Measurements from ENCODE around the gene FBXL19. TPM values are rescaled to one million over a fixed set of nuclear protein-coding genes. Genes with fewer than 3 reads are reported as not detected.
A peak's percentile ranks its signal among the peaks of the same experiment; 100 is the strongest.

The FBXL19 gene
- total and polyA plus RNA-seq, 9 of the 15 experiments (the other 6 are each of a cell fraction or from before 2014, with no cell fraction given): 0.13 to 48.0 (median 13.5) TPM; not detected in 1

GRCh38 chr16:30921748-30922419 lies 1.5 kb upstream of the FBXL19 start (continued):
- no peak for TF ChIP-seq ZBTB43 (CRISPR knock-in tag; IDR thresholded peaks at IDR 0.05)
- TF ChIP-seq ZNF174 (CRISPR knock-in tag; IDR thresholded peaks at IDR 0.05): no peak
- no peak for TF ChIP-seq ZNF586 (CRISPR knock-in tag; conservative IDR thresholded peaks at IDR 0.05)
- TF ChIP-seq PRDM10 (IDR thresholded peaks at IDR 0.05; ENCODE audit: partially characterized antibody): no peak
- no peak for TF ChIP-seq ZNF217 (CRISPR knock-in tag; IDR thresholded peaks at IDR 0.05)
- TF ChIP-seq NCOA4 (IDR thresholded peaks at IDR 0.05; ENCODE audit: partially characterized antibody): no peak
- TF ChIP-seq ARID3B (CRISPR knock-in tag; IDR thresholded peaks at IDR 0.05; ENCODE audit: borderline replicate concordance): no peak
- no peak for TF ChIP-seq TRIM28 (IDR thresholded peaks at IDR 0.05)
- no peak for TF ChIP-seq ZNF143 (CRISPR knock-in tag; IDR thresholded peaks at IDR 0.05)
- TF ChIP-seq PHF21A (IDR thresholded peaks at IDR 0.05; ENCODE audit: borderline replicate concordance, low read depth): no peak
- no peak for TF ChIP-seq ETS2 (tag; IDR thresholded peaks at IDR 0.05; ENCODE audit: borderline replicate concordance, poor library complexity, severe bottlenecking)
- TF ChIP-seq CHD4 (IDR thresholded peaks at IDR 0.05; ENCODE audit: insufficient read depth, insufficient replicate concordance, low read depth, low read length, poor library complexity, severe bottlenecking): peak; percentile 98
- TF ChIP-seq SIX5 (IDR thresholded peaks at IDR 0.05; ENCODE audit: borderline replicate concordance in 1 of 2, insufficient read depth in 1 of 2, low read depth in 1 of 2, low read length in 2 of 2): no peak
- no peak for TF ChIP-seq CBX3 (IDR thresholded peaks at IDR 0.05; ENCODE audit: borderline replicate concordance in 1 of 2, low read length in 2 of 2)

Measured in K562 (cell line).